GM23338 (cell line): ENCODE results near the gene ARHGAP19. TPM values are rescaled to one million over a fixed set of nuclear protein-coding genes. Genes with fewer than 3 reads are reported as not detected.

Experiments used
- ATAC-seq: fragments of 200-7000 bp; cut with Tn5 transposase; 3 replicates; pipeline ENCODE4 v1.9.1; 2020
- DNase-seq: peaks from one replicate; pipeline ENCODE4 v3.0.0-alpha.2; 2015; ENCODE audit warnings: low spot score
- H2AFZ ChIP-seq: fragments of 200-600 bp; sonication (generic); 2 replicates; pipeline ENCODE4 v1.8.0; 2016; ENCODE audit warnings: antibody characterized with exemption, mild to moderate bottlenecking, moderate library complexity
- H3F3A ChIP-seq: fragments of 200-600 bp; sonication (generic); replicated peaks from 2 replicates; pipeline ENCODE4 v1.8.0; 2017; ENCODE audit warnings: antibody characterized with exemption, mixed run types, low read depth
- H3K27ac ChIP-seq: fragments of 200-600 bp; sonication (generic); 2 replicates; pipeline ENCODE4 v1.6.1; 2016; ENCODE audit warnings: low read depth
- H3K27me3 ChIP-seq: fragments of 200-600 bp; sonication (generic); 2 replicates; pipeline ENCODE4 v1.8.0; 2016; ENCODE audit warnings: mild to moderate bottlenecking, mixed run types, moderate library complexity; ENCODE audit not compliant: insufficient read depth
- H3K36me3 ChIP-seq: fragments of 200-600 bp; sonication (generic); 2 replicates; pipeline ENCODE4 v1.8.0; 2016; ENCODE audit warnings: mild to moderate bottlenecking; ENCODE audit not compliant: insufficient read depth
- H3K4me1 ChIP-seq: fragments of 200-600 bp; sonication (generic); 2 replicates; pipeline ENCODE4 v1.8.0; 2016; ENCODE audit warnings: mild to moderate bottlenecking, moderate library complexity; ENCODE audit not compliant: insufficient read depth
- H3K4me2 ChIP-seq: fragments of 200-600 bp; sonication (generic); 2 replicates; pipeline ENCODE4 v1.7.1; 2017; ENCODE audit warnings: mixed run types
- H3K4me3 ChIP-seq: fragments of 200-600 bp; sonication (generic); 2 replicates; pipeline ENCODE4 v1.6.1; 2016; ENCODE audit warnings: mixed run types
- H3K79me2 ChIP-seq: fragments of 200-600 bp; sonication (generic); replicated peaks from 2 replicates; pipeline ENCODE4 v1.8.0; 2017; ENCODE audit warnings: mild to moderate bottlenecking; ENCODE audit not compliant: insufficient read depth
- H3K9me2 ChIP-seq: fragments of 200-600 bp; sonication (generic); 2 replicates; pipeline ENCODE4 v1.8.0; 2017; ENCODE audit not compliant: insufficient read depth
- H4K20me1 ChIP-seq: fragments of 200-600 bp; sonication (generic); replicated peaks from 2 replicates; pipeline ENCODE4 v1.8.0; 2017; ENCODE audit warnings: mild to moderate bottlenecking; ENCODE audit not compliant: insufficient read depth
- H3K27ac Mint-ChIP-seq: 2 replicates; pipeline ENCODE4 v1.8.0; 2020; ENCODE audit warnings: inconsistent platforms, mild to moderate bottlenecking, moderate library complexity, mixed read lengths
- H3K27me3 Mint-ChIP-seq: 3 replicates; pipeline ENCODE4 v1.8.0; 2022; ENCODE audit warnings: low read depth, mild to moderate bottlenecking, moderate library complexity, mixed read lengths, inconsistent platforms; ENCODE audit not compliant: insufficient read depth, poor library complexity
- H3K36me3 Mint-ChIP-seq: 3 replicates; pipeline ENCODE4 v1.8.0; 2021; ENCODE audit warnings: low read depth, mild to moderate bottlenecking, inconsistent platforms, moderate library complexity, mixed read lengths
- H3K4me1 Mint-ChIP-seq: 3 replicates; pipeline ENCODE4 v1.8.0; 2020; ENCODE audit warnings: mild to moderate bottlenecking, inconsistent platforms, mixed read lengths
- H3K4me3 Mint-ChIP-seq: 3 replicates; pipeline ENCODE4 v1.8.0; 2021; ENCODE audit warnings: moderate library complexity, mild to moderate bottlenecking, inconsistent platforms, mixed read lengths
- H3K9me3 Mint-ChIP-seq: 3 replicates; pipeline ENCODE4 v1.8.0; 2020; ENCODE audit warnings: moderate library complexity, mild to moderate bottlenecking, inconsistent platforms, mixed read lengths
- CREB1 ChIP-seq: fragments of 250-450 bp; sonication (Bioruptor Pico); IDR thresholded peaks from 2 replicates; pipeline ENCODE4 v1.5.0; 2020; ENCODE audit warnings: low read depth, mild to moderate bottlenecking, moderate library complexity
- EZH2phosphoT487 ChIP-seq: fragments of 200-600 bp; sonication (generic); IDR thresholded peaks from one replicate; pipeline ENCODE4 v1.8.1; 2018; ENCODE audit warnings: antibody characterized with exemption; ENCODE audit not compliant: unreplicated experiment
- NANOG ChIP-seq: IDR thresholded peaks from 2 replicates; pipeline ENCODE4 v1.6.1; 2016; ENCODE audit warnings: antibody characterized with exemption, borderline replicate concordance
- STAT1 ChIP-seq: IDR thresholded peaks from one replicate; pipeline ENCODE4 v1.6.1; 2016; ENCODE audit warnings: antibody characterized with exemption; ENCODE audit not compliant: unreplicated experiment
- ZNF114 ChIP-seq: fragments of 250-450 bp; sonication (Bioruptor Pico); IDR thresholded peaks from 2 replicates; pipeline ENCODE4 v1.5.0; 2020; ENCODE audit warnings: mild to moderate bottlenecking, moderate library complexity
- polyA plus RNA-seq: library from polyadenylated mRNA; unstranded; fragments of >200 nt; fragmentation: Nextera tagmentation; extraction: Ambion mirVana; gene quantifications from 2 replicates; pipeline ENCODE4 v1.2.1, GENCODE V29; 2016
- total RNA-seq: library from RNA; depleted of rRNA; stranded (reverse); fragments of >200 nt; shearing (Covaris generic); gene quantifications from 2 replicates; pipeline ENCODE4 v1.2.3, GENCODE V29; 2014
- TF ChIP-seq, protein P1 (sequence below), 2 experiments: fragments of 200-600 bp in 1 of 2; sonication (generic) in 1 of 2; conservative IDR thresholded peaks; 2 replicates each; pipeline versions ENCODE4 v1.5.1 to v1.6.1; 2016 to 2017; ENCODE audit warnings: antibody characterized with exemption in 2 of 2, low read depth in 2 of 2, mild to moderate bottlenecking in 2 of 2, moderate library complexity in 1 of 2
- TF ChIP-seq, protein P2 (sequence below): IDR thresholded peaks from 2 replicates; pipeline ENCODE4 v1.6.1; 2016; ENCODE audit warnings: antibody characterized with exemption

The ARHGAP19 gene
- total and polyA plus RNA-seq, 2 experiments from 2014 or later: 11.5 to 38.8 TPM

DNA sequence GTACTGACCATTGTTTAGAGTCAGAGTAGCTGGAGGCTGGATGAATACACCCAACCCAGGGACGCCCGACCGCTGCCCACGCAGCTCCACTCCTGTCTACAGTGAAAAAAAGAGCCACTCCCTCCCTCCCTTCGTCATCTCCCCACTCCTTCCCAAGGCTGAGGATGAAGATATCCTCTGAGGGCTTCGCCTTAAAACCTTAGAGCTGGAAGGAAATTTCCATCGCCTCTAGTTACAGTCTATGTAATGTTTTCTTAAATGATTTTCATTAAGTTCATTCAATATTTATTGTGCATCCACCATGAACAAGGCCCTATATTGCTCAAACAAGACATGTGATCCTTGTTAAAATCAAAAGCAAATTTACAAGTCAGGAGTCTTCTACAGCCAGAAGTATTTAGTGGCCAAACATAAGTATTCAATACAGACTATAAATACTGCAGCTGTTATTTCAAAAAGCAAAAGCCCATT, 95.4 kb downstream of the ARHGAP19 start:
- no peak overlapping the region for H3K27ac ChIP-seq
- H3K4me3 Mint-ChIP-seq: peak overlapping the region; percentile 83
- H3K4me1 Mint-ChIP-seq: peaks cover 13% of the 10 kb centered on the region
- no peaks in the 10 kb centered on the region for H3K79me2 ChIP-seq
- no peak for TF ChIP-seq STAT1
- TF ChIP-seq EZH2phosphoT487: no peak
- no peaks in the 10 kb centered on the region for H4K20me1 ChIP-seq
- no peaks in the 10 kb centered on the region for H3K9me3 Mint-ChIP-seq
- H3K9me2 ChIP-seq: no peaks in the 10 kb centered on the region
- peaks cover 15% of the 10 kb centered on the region for H3K27me3 Mint-ChIP-seq
- H3K27me3 ChIP-seq: peaks cover 23% of the 10 kb centered on the region
- no peaks in the 10 kb centered on the region for H3K36me3 Mint-ChIP-seq
- H3K4me2 ChIP-seq: peak overlapping the region; percentile 99
- peak overlapping the region; percentile 100 for H2AFZ ChIP-seq
- DNase-seq: no peak
- no peak overlapping the region for H3K27ac Mint-ChIP-seq
- peak overlapping the region; percentile 91 for H3K4me3 ChIP-seq
- no peaks in the 10 kb centered on the region for H3K36me3 ChIP-seq
- H3F3A ChIP-seq: peaks cover 8% of the 10 kb centered on the region
- no peak for ATAC-seq
- H3K4me1 ChIP-seq: peaks cover 21% of the 10 kb centered on the region

DNA sequence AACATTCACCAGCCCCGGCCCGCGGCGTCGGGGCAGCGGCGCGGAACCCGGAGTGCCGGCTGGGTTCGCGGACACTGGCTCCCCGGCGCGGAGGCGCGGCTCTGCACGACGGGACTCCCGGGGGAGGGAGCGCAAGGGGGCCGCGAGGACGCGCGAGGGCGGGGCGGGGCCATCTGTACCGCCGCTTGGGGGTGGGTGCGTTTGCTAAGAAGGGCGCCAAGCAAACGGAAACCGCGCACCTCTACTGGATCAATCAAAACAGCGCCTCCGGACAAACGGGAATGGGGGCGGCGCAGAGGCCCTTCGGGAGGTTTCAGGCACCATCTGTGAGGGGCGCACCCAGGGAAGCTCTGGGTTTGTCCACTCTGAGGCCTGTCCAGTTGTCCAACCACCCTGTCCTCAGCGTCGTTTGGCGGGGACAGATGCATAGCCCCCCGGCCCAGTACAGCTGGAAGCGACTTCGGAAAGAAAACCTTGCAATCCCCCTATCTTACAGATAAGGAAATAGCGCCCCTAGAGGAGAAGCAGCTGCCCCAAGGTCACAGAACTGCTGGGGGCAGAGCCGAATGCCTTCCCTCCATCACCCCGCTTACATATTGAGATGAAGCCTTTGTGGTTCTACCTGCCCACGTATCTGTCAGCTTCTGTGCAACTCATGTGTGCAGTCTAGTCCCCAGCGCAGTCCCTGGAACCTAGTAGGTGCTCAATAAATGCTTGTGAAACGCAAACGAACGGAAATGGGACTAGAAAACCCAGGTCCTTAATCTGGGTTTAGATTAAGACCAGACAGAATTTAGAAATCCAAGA, 96.0 kb downstream of the ARHGAP19 start:
- Mint-ChIP-seq H3K27me3 (peaks cover 15% of the 10 kb centered on the region), H3K36me3 (no peaks in the 10 kb centered on the region)
- TF ChIP-seq ZNF114 (CRISPR knock-in tag) (no peak), CREB1 (CRISPR knock-in tag) (no peak), STAT1 (no peak), NANOG (no peak)
- TF ChIP-seq, protein P1, sequence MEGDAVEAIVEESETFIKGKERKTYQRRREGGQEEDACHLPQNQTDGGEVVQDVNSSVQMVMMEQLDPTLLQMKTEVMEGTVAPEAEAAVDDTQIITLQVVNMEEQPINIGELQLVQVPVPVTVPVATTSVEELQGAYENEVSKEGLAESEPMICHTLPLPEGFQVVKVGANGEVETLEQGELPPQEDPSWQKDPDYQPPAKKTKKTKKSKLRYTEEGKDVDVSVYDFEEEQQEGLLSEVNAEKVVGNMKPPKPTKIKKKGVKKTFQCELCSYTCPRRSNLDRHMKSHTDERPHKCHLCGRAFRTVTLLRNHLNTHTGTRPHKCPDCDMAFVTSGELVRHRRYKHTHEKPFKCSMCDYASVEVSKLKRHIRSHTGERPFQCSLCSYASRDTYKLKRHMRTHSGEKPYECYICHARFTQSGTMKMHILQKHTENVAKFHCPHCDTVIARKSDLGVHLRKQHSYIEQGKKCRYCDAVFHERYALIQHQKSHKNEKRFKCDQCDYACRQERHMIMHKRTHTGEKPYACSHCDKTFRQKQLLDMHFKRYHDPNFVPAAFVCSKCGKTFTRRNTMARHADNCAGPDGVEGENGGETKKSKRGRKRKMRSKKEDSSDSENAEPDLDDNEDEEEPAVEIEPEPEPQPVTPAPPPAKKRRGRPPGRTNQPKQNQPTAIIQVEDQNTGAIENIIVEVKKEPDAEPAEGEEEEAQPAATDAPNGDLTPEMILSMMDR (conservative IDR thresholded peaks at IDR 0.05; ENCODE audit: low read depth in 2 of 2): peak; percentile 81 to 89
- TF ChIP-seq, protein P2, sequence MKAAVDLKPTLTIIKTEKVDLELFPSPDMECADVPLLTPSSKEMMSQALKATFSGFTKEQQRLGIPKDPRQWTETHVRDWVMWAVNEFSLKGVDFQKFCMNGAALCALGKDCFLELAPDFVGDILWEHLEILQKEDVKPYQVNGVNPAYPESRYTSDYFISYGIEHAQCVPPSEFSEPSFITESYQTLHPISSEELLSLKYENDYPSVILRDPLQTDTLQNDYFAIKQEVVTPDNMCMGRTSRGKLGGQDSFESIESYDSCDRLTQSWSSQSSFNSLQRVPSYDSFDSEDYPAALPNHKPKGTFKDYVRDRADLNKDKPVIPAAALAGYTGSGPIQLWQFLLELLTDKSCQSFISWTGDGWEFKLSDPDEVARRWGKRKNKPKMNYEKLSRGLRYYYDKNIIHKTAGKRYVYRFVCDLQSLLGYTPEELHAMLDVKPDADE: no peak

More for the DNA sequence above, 96.0 kb downstream of the ARHGAP19 start:
- peak overlapping the region; percentile 100 for H2AFZ ChIP-seq
- Mint-ChIP-seq H3K9me3 (no peaks in the 10 kb centered on the region), H3K4me1 (peaks cover 13% of the 10 kb centered on the region), H3K27ac (no peak overlapping the region), H3K4me3 (peak overlapping the region; percentile 83)
- H3K4me2 ChIP-seq: peak overlapping the region; percentile 99
- peaks cover 23% of the 10 kb centered on the region for H3K27me3 ChIP-seq
- peaks cover 21% of the 10 kb centered on the region for H3K4me1 ChIP-seq
- DNase-seq (peak; percentile 98), ATAC-seq (peak; percentile 91)
- H4K20me1 ChIP-seq: no peaks in the 10 kb centered on the region
- H3F3A ChIP-seq: peaks cover 8% of the 10 kb centered on the region
- H3K79me2 ChIP-seq: no peaks in the 10 kb centered on the region
- peak overlapping the region; percentile 91 for H3K4me3 ChIP-seq
- no peaks in the 10 kb centered on the region for H3K36me3 ChIP-seq
- H3K27ac ChIP-seq: no peak overlapping the region
- no peaks in the 10 kb centered on the region for H3K9me2 ChIP-seq
